Measurements from ENCODE around the gene DNASE1L2.
A peak's percentile ranks its signal among the peaks of the same experiment; 100 is the strongest.
"Not testable (repeated sequence)": the region's sequence is repeated elsewhere in the genome, so short reads cannot be mapped to it uniquely, and the experiment has no call there.

The DNASE1L2 gene, protein sequence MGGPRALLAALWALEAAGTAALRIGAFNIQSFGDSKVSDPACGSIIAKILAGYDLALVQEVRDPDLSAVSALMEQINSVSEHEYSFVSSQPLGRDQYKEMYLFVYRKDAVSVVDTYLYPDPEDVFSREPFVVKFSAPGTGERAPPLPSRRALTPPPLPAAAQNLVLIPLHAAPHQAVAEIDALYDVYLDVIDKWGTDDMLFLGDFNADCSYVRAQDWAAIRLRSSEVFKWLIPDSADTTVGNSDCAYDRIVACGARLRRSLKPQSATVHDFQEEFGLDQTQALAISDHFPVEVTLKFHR

DNA sequence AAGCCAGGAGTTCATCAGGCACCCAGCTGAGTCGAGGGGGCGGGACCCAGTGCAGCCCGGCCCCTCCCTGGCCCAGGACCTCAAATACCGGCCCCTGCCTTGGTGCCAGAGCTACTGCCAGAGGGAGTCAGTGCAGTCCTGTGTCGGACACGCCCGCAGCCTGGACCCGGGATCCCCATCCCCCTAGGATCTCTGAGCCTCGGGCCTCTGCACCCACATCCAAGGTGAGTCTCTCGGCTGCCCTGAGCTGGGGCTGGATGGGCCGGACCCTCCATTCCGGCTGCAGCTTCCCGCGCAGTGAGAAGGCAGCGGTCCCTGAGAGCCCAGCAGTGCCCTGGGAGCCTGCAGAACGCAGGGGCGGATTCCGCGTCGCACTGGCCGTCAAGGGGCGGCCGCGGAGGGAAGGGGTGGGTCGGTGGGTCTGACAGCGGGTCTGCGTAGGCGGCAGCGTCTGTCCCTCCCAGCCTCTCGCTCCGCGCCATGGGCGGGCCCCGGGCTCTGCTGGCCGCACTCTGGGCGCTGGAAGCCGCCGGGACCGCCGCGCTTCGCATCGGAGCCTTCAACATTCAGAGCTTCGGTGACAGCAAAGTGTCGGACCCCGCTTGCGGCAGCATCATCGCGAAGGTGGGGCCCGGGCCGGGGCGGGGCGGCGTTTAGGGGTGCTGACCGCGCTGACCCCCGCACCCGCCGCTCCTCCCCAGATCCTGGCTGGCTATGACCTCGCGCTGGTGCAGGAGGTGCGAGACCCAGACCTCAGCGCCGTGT, at the start of gene DNASE1L2:
Gene DNASE1L2, plus strand, starts transcription at position 108 of the 765 bp plus-strand sequence. Its CDS starts 373 bp downstream, at position 481.
- DNase-seq, result no peak

DNA sequence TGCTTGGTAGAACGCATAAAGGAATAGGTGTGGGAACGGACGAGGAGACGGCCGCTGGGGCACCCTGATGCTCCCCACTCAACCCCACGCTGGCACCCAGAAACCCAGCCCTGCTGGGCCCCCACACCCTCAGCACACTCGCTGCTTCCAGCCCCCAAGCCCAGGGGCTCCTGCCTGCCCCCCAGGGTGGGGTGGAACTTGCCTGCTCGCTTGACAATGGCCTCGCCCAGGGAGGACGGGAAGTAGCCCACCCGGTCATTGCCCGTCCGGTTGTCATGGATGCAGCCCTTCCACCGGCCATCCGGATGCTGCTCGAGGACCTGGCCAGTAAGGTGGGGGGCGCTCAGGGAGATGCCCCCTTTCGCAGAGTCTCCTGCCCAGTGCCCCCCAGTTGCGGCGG, 49.7 kb upstream of the DNASE1L2 start:
- no peak for DNase-seq

DNA sequence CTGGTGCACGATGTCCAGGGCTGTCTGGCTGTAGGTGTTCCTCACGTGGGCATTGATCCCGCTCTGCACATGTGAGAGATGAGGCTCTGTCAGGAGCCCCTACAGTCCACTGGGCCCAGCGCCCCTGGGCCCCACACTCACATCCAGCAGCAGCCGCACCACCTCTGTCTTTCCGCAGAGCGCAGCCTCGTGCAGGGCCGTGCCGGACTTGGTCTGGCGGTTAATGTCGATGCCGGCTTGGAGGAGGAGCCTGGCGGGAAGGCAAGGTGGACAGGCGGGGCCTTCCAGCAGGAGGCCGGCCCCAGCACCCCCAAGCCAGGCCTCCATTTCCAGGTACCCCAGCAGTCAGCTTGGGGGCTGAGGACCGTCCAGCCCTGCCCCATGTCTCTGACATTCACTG, 49.0 kb upstream of the DNASE1L2 start:
- no peak for DNase-seq

DNA sequence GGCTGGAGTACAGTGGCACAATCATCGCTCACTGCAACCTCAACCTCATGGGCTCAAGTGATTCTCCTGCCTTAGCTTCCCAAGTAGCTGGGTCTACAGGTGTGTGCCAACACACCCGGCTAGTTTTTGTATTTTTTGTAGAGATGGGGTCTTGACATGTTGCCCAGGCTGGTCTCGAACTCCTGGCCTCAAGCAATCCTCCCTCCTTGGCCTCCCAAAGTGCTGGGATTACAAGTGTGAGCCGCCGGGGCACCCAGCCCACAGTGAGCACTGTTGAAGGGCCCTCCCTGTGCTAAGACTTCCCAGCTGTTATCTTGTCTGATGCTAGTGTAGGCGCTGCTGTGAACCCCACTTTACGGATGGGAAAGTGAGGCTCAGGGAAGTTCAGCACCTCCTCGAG, 47.8 kb upstream of the DNASE1L2 start:
- DNase-seq, result no peak

DNA sequence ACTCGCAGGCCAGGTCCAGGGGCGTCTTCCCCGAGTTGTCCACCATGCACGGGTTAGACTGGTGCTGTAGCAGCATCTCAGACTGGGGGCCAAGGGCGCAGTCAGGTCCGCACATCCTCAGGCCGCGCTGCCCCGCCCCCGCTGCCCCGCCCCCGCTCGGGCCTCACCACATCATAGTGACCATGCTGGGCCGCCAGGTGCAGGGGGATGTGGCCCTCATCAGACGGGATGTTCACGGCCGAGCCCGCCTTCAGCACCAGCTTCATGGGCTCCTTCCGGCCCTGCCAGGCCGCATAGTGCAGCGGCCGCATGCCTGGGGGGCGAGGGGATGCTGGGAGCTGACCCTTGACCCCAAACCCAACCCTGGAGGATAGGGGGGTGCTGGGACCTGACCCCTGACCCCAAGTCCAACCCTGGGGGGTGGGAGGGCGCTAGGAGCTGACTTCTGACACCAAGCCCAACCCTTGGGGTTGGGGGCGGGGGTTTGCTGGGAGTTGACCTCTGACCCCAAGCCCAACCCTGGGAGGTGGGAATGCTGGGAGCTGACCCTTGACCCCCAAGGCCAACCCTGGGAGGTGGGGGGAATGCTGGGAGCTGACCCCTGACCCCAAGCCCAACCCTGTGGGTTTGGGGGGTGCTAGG, 46.9 kb upstream of the DNASE1L2 start:
- no peak for DNase-seq

DNA sequence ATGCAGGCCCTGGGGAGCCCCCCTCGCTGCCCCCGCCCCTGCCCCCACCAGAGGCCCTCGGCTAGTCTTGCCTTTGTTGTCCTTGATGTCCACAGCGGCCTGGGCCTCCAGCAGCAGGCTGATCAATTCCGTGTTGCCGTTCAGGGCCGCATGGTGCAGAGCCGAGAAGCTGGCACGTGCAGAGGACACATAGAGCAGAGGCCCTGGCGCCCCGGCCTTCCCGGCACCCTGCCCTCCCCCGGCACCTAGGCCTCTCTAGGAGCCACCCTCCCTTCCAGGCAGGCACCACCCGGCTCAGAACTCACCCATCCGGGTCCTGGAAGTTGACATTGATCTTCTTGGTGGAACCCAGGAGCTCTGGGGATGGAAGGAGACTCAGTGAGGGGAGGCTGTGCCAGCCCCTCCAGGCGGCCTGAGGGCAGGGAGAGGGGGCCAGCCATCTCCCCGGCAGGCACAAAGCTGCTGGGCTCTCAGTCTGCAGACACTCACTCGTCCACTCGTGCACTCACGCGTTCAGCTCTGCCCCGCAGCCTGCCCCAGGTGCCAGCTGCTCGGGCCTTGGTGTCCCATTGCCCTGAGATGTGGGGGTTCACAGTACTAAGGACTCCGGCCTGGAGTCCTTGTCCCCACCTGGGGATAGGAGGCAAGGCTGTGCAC, 46.1 kb upstream of the DNASE1L2 start:
- DNase-seq, result no peak

DNA sequence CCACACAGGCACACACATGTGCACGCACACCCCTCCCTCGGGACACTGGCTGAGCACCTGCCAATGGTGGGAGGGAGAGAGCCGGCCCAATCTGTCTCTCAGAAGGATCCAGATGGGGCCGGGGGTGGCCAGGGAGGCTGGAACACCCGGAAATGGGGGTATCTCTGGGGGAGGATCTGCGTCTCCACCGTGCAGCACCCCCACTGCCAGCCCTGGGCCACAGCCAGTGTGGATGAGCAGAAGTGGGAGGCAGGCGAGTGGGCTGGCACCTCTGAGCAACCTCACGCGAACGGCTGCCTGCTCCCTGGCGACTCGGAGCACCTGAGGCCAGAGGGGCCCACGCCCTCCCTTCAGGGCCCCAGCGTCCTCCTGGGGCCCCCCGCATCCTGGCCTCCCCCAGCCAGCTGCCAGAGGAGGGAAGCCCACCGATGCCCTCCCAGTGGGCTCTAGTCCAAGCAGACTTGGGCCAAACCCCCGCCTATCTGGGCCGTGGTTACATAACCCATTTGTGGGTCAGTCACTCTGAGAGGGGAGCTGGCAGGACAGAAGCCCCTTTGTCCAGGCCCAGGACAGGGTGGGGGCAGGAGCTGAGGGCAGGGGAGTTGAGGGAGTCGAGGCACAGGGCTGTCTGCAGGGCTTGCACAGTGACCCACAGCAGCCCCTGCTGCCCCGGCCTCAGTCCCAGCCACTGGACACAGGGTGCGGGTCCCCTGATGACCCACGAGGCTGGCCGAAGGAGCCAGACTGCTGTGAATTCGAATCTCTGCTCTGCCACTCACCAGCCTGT, 45.4 kb upstream of the DNASE1L2 start:
- DNase-seq, result no peak

DNA sequence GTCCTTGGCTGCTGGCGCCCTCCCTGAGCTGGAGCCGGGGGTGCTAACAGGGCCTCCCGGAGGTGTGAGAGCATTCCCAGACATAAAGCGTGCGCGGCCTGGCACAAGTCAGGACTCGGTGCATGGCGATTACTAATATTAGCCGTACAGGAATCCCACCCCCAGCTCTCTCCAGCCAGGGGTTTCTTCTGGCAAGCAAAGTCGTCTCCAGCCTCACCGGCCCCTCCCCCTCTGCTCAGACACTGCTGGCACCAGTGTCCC, 44.9 kb upstream of the DNASE1L2 start:
- no peak for DNase-seq

DNA sequence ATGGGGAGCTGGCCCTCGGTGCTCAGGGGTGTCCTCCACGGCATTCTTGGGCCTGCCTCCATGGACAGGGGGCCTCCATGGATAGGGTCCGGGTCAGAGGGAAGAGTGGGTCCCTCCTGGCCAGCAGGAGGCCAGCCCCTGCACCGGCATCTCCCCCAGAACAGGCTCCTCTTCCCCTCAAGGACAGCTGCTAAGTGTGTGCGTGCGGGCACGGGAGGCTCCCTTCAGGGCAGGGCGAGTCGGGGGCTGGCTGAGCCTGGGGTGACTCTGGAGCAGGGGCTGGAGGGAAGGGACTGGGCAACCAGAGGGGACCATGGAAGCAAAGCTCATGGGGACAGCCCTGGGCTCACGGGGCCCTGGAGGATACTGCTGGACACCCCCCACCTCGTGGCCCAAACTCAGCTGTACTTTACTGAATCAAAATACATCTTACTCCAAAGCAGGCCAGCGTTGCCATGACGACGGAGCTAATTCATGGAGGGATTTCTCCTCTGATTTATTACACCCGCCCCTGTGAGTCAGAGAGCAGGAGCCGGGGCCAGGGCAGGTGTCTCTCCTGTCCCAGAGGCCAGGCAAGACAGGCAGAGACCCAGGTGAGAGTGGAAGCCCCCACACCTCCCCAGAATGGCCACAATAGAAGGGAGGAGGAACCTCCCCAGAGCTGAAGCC, 41.9 kb upstream of the DNASE1L2 start:
- DNase-seq, result no peak

DNA sequence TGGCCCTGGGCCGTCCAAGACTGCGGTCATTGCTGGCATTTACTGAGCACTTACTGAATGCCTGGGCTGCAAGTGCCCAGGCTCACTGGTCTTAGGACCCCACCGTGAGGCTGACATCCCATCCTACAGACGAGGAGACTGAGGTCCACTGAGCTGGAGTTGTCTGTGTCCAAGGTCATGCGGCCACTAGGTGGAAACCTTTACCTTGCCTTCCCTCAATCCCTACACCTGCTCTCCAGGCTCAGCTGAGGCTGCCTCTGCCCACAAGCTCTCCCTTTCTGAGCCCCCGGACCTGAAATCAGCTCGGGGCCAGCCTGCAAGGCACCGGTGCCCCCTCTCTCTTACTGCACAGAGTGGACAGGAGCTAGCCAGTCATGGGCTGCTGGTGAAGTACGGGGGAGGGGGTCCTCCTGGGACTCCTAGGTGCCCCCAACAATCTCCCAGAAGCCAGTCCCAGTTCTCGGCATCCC, 41.4 kb upstream of the DNASE1L2 start:
- peak in 1 of 2 experiments; percentile 40 for DNase-seq

DNA sequence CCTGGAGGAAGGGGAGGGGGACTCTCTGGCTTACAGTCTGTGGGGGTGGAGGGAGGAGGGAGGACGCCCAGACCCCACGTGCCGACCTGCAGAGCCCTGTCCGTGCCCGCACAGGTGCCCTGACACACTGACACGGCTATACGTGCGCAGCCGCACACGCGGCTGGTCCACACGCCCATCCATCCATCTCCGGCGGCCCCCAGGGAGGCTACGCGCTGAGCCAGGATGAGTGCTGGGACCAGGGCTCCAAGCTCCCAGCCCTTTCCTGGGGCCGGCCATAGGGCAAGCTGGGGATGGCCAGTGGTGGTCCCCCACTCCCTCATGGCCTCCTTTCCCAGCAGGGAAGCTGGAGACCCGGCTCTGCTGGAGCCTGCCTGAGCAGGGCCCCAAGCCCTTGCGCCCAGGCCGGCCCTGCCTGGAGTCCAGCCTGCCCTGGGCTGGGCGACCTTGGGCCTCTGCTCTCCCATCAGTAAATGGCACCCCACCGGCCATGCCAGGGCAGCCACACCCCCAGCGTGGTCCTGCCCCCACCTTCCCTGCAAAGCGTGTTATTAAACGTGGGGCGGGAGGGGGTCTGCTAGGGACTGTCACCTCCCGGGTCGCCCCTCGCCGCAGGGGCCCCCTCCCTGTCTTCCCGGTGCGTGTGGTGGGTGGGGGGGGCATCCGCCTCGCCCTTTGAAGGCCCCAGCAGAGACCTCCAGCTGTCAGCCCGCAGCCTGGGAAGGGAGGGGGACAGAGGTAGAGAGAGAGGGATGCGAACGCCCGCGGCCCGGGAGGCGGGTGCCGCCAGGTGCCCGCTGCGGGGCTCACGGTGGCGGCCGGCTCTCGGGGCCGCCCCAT, 40.7 kb upstream of the DNASE1L2 start:
- DNase-seq, result no peak

DNA sequence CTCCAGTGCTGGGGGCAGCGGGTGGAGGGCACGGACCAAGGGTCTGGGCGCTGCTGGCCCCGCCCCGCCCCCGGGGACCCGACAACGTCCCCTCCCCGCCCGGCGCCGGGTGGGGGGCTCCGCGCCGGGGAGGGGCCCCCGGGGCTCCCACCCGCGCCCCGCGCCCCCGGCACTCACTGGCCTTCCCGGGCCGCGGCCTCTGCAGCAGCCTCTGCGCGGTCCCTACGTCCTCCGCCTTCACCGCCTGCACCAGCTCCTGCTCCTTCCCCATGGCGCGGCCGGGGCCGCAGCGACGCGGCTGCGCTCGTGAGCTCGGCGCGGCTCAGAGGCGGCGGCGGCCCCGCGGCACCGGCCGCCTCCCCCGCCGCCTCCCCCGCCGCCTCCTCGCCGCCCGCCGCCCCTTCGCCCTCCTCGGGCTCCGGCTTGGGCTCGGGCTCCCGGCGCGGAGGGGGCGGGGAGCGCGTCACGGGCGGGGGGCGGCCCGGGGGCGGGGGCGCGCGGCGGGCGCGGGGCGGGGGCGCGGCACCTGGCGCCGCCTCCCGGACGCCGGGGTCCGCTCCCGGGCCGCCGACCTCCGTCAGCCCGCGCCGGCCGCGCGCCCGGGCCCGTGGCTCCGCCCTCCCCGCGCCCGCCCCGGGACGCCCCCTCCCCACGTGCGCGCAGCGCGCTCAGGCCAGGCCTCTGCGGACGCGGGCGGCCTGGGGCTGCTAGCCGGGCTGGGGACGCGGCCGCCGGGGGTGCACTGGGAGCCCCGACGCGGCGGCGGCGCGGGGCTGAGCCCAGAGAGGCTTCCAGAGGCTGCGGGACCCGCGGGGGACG, 39.9 kb upstream of the DNASE1L2 start, which contains the start of gene CASKIN1:
Gene CASKIN1, minus strand, starts transcription at position 444 of the 819 bp plus-strand sequence. Its CDS starts 173 bp downstream, at position 271.
- DNase-seq, result no peak

DNA sequence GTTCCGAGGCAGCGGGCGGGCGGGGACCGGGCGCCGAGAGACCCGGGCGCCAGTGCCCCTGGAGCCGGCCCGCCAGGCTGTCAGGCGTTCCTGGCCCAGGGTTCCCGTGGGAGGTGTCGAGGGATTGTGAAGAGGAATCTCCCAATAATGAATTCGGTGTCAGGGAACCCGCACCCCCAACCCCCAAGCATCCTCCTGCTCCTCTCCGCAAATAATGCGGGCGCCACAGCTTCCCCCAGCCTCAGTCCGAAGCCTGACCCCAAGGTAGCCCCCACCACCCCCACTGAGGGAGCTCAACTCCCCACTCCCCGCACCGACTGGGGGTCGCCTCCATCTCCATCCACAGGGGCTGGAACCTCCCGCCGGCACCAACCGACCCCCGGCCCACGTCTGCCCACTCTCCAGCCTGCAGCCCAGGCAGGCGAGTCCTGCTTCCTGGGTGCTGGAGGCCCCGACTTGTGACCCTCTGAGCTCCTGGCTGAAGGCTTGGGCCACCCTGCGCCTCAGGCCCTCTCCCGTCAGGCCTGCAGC, 39.2 kb upstream of the DNASE1L2 start:
- DNase-seq, result no peak

DNA sequence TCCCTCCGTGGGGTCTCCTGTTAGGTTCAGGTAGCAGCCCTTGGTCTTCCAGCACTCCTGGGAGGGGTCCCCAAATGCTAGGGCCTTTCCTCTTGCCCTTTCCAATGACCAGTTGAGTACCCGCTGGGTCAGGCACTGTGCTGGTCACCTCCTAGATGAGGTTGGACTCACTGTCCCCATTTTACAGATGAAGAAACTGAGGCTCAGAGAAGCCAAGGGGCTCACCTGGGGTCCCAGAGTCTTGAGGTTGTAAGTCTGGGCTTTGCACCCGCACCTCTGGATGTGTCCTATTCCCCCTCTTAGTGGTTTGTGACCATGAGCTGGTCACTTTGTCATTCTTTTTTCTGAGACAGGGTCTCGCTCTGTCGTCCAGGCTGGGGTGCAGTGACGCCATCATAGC, 38.5 kb upstream of the DNASE1L2 start:
- no peak for DNase-seq

DNA sequence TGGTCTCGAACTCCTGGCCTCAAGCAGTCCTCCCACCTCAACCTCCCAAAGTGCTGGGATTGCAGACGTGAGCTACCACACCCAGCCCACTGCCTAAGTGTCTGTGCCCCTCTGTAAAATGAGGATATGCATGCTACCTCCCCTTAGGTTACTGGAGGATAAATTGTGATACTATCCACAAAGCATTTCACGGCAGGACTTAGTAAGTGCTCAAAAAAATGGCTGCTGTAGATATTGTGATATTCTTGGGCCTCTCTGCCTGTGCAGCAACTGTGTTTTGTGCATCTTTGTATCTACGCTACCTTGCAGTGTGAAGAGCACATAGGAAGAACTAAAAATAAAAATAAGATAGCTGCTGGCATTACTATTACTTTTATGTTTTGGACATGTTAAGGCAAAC, 38.0 kb upstream of the DNASE1L2 start:
- no peak for DNase-seq

DNA sequence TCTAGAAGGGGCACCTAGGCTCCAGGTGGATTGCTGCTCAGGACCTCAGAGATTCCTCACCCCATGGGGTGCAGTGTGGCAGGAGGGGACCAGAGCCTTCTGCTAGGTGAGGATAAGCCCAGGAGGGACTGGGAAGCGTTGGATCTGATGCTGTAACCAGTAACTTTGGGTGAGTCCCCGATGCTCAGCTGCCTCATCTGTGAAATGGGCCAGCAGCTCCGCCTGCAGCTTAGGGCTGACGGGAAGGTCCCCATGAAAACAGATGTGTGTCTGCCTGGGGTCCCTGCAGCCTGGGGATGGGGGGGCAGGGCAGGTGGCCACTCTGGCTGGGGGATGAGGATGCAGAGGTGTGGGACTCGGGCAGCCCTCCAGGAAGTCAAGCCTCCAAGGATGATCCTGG, 37.1 kb upstream of the DNASE1L2 start:
- no peak for DNase-seq

DNA sequence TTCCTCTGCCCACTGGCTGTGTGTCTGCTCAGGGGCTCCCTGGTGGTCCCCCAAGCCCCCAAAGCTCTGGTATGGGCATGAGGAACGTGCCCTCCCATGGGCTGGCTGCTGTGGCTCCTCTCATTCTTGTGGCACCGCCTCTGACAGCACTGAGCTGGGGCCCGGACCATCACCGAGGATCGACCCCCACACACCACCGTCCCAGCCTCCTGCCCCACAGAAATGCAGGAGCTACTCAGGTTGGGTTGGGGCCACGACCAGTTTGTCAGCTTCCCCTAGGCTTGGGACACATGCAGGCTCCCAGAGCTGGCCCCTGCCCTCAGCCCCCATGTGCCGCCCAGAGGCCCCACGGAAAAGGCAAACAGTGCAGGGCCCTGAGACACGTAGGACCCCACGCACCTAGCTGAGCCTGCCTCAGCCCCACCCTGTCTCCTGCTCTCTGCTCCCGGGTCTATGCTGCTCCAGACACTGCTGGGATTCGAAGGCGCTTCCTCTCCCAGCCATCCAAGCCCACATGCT, 36.6 kb upstream of the DNASE1L2 start:
- DNase-seq, result no peak

DNA sequence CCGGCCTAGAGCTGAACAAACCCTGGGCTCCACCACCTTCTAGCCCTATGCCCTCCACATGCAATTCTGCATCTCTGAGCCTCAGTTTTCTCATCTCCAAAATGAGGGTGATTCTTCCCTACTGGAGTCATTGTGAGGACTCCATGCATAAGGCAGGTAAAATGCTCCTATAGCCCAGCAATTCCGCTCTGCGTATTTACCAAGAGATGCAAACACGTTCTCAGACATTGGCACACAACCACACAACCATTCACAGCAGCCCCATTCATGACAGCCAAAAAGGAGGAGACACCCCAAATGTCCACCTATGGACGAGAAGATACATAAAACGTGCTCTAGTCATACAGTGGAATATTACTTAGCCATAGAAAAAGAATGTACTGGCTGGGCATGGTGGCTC, 35.9 kb upstream of the DNASE1L2 start:
- no peak for DNase-seq

DNA sequence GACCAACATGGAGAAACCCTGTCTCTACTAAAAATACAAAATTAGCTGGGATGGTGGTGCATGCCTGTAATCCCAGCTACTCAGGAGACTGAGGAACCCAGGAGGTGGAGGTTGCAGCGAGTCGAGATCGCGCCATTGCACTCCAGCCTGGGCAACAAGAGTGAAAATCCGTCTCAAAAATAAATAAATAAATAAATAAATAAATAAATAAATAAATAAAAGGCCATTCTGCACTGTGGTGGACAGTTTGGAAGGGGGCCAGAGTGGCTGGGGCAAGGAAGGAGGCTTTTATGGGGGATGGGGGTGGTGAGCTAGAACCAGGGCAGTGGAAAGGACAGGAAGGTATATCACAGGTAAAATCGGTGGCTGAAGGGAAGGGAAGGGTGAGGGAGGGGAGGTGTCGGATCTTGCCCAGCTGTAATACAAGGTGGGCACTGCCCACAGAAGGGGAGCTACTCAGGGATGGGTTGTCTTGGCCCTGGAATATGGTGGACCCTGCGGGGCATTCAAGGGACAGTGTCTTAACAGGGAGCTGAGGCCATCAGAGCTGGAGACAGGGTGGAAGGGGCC, 33.0 kb upstream of the DNASE1L2 start:
- DNase-seq, result not testable (repeated sequence)

All from cerebellar nuclear complex (tissue), 1 donor.